SKM-1 (cell line): ENCODE data around the gene PSMB11.
"Not testable (repeated sequence)": the region's sequence is repeated elsewhere in the genome, so short reads cannot be mapped to it uniquely, and the experiment has no call there.

ENCODE experiments used
- DNase-seq: peaks from one replicate; lab custom pipeline; 2025; ENCODE audit not compliant: unreplicated experiment; lab: John Stamatoyannopoulos, UW

Gene PSMB11, protein sequence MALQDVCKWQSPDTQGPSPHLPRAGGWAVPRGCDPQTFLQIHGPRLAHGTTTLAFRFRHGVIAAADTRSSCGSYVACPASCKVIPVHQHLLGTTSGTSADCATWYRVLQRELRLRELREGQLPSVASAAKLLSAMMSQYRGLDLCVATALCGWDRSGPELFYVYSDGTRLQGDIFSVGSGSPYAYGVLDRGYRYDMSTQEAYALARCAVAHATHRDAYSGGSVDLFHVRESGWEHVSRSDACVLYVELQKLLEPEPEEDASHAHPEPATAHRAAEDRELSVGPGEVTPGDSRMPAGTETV

DNA sequence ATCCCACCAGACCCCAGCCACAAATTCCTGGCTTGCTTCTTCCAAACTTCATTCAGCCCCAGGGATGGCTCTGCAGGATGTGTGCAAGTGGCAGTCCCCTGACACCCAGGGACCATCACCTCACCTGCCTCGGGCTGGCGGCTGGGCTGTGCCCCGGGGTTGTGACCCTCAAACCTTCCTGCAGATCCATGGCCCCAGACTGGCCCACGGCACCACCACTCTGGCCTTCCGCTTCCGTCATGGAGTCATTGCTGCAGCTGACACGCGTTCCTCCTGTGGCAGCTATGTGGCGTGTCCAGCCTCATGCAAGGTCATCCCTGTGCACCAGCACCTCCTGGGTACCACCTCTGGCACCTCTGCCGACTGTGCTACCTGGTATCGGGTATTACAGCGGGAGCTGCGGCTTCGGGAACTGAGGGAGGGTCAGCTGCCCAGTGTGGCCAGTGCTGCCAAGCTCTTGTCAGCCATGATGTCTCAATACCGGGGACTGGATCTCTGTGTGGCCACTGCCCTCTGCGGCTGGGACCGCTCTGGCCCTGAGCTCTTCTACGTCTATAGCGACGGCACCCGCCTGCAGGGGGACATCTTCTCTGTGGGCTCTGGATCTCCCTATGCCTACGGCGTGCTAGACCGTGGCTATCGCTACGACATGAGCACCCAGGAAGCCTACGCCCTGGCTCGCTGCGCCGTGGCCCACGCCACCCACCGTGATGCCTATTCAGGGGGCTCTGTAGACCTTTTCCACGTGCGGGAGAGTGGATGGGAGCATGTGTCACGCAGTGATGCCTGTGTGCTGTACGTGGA lies at the start of gene PSMB11:
TSS of gene PSMB11 (plus strand) at position 51 of the 804 bp plus-strand sequence. CDS start at position 65, 14 bp downstream.
- no peak for DNase-seq

DNA sequence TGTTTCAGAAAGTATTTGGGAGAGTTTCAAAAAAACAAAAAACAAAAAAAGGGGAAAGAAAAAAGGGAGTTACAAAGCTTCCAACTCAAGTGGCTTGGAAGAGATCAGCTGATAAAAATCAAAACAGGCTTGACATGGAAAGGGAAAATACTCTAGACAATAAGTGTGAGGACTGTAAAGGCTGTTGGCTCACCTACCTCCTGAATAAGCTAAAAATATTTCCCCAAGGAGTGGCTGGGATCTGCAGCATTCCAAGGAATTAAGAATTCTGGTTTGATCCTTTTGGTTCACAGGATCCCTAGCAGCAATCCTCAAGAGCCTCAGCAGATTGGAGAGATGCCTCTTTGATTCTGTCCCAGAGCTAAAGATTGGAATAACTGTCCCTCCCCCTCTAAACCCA lies 48.5 kb upstream of the PSMB11 start:
- no peak for DNase-seq

DNA sequence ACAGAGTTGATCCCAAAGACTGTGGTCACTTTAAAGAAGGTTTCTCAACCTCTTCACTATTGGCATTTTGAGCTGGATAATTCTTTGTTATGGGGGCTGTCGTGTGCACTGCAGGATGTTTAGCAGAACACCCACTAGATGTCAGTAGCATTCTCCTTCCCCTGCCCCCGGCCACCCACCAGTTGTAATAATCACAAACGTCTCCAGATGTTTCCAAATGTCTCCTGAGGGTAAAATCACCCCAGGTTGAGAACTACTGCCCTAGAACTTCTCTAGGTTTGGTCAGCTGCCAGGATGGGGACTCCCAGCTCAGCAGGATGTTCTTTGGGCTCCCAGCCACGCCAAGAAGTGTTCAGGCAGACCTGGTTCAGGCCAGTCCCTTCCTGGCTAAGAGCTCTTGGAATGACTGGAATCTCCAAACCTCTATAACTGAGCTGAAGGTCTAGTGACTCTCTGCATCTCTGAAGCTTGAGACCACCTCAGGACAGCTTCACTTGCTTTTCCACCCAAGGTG lies 47.2 kb upstream of the PSMB11 start:
- no peak for DNase-seq

DNA sequence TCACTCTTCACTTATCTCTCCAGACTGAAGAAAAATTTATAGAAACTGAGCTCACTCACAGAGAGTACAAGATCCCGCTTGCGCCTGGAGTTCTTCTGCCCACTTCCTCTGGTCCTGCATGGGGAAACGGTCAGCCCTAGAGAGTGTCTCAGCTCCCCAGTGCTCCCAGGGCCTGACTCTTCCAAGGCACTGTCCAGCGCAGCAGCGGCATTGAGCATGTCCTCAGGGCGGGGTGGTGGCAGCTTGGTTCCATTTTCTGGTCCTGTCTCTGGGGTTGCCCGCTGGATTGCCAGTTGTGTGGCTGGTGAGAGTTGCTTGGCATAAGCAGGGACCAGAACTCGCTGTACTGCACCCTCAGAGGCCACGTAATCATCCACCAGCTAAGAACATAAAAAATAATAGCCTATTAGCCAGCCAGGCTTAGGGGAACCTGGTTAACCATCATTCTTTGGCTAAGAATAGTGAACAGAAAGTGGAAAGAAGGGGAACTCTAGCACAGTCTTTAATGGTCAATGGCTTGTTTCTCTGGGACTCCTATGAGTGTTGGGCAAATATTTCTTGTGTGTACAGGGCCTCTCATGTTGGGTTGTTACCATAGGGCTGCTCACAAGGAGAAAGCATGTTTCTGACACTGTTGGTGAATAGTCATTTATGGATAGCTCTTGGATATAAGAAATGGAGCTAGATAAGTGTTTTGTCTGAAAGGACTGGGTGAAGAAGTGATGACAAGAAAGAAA lies 46.0 kb upstream of the PSMB11 start:
- DNase-seq, result no peak

DNA sequence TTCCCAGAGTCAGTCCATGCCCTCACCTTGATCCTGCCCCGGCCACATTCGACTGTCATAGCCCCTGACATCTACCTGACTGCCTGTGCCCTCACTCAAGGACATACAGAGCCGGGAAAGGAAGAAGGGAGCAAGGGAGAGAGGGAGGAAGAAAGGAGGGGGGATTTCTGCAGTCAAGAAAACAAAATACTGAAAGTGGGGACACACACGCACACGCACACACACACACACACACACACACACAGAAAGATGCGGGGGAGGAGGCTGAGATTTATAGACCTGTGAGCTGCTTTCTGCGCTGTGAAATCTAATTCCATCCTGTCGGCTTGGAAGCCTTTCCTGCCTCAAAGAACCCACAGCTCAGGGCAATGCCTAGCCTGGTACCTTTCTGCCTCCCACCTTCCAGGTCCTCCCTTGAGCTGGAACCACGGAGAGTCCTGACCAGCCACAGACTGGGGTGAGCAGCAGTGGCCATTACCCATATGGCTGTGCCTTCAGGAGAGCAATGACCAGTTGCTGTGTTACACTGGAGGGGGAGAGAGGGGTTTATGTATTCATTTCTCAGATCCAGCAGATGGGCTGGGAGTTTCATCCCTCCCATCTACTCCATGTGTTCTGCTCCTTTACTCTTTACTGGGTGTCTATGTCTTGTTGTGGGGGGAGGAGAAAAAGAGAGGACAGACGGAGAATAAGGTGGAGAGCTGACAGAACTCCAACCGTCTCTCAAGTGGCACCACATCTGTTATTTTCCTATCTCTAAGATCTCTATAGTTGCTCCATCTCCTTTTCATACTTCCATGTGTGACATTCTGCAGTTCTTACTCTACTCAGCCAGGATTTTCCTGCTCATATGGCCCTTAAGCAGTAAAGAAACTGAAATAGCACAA lies 45.0 kb upstream of the PSMB11 start:
- no peak for DNase-seq

DNA sequence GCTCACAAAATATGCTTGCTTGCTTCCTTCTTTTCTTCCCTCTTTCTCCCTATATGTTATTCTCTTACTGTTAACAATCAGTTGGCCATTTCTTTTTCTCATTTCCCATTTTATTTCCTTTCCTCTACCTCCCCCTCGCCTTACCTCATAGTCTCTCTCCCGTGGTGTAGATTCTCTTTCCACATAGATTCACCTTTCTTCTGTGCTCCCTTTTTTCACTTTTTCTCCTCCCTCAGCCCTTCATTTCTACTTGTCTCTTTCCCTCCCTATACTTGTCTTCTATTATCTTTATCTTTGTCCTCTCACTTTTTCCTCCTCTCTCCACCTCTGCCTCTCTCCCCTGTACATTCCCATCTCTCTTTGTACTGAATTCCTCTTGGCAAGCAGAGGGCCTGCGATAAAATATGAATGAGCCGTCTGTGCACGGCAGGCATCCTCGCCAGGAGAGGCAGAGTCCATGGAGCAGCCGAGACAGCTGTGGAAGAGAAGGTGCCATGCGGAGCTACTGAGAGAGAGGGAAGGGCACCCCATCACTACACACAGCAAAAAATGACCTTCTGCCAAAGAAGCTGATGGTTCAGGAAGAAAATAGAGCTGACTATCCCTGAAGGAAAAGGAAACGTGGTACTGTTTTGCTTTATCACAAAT lies 44.2 kb upstream of the PSMB11 start:
- DNase-seq, result no peak

DNA sequence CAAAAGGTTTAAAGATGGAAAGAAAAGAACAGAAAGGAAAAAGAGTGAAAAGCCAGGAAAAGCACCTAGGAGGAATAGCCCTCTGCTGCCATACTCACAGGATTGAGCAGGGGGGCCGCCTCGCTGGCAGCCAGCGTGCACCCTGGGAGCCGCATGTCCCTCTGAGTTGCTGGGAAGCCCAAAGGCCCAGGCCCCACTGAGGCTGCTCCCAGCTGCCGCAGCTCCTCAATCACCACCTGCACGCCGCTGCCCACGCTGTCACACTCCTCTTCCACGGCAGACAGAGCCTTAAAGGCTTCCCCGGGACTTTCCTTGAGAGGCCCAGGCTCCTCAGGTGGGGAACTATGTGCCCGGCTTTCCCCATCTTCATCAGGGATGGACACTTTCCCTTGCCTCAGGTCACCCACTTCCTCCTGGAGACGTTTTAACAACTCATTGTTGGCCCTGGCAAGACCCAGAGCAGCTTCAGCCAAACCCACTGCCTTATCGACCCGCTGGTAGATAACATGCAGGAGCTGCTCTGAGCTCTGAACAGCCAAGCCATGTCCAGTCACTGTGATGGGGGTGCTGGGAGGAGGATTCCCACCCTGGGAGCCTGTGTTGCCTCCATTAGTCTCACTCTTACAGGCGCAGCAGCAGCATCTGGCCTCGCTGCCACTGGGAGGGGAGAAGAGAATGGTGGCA lies 43.5 kb upstream of the PSMB11 start:
- DNase-seq, result no peak

DNA sequence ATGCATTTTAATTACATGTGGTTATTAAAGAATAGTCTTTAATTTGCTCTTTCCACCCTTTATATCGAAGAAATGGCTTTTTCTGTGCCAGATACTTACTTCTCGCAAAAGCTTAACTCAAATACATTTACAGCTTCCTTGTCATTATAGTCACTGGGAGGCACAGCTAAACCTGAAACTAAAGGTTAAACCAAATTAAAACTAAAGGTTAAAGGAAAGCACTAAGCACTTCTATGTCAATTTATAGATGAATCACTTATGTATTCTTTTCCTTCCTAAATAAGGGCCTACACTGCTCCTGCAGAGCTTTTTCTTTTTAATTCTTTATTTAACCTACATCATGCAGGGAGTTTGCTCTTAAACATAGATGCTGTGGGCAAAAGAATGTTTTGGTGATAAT lies 41.2 kb upstream of the PSMB11 start:
- no peak for DNase-seq

DNA sequence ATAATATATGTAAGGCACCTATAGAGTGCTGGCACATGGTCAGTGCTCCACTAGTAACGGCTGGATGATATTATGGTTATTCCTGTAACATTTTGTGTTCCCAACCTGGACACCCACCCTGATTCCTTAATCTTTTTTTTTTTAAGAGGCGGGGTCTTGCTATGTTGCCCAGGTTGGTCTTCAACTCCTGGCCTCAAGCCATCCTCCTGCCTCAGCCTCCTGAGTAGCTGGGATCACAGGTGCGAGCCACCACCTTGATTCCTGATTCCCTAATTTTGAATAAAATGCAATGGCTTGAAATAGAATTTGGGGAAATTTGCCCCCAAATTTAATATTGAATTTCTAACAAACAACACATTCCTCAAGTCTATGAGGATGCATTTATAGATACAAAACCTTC lies 39.4 kb upstream of the PSMB11 start:
- no peak for DNase-seq

DNA sequence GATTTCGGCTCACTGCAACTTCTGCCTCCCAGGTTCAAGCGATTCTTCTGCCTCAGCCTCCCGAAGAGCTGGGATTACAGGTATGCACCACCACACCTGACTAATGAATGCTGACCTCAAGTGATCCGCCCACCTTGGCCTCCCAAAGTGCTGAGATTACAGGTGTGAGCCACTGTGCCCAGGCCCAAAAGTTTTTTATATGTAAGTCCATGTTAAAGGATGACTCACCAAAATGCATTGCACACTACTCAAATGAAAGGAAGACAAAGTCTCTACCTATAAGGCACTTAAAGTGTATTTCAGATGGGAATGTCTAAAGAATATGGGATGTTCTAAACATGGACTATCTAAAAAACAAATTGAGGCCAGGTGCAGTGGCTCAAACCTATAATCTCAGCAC lies 37.7 kb upstream of the PSMB11 start:
- not testable (repeated sequence) for DNase-seq

DNA sequence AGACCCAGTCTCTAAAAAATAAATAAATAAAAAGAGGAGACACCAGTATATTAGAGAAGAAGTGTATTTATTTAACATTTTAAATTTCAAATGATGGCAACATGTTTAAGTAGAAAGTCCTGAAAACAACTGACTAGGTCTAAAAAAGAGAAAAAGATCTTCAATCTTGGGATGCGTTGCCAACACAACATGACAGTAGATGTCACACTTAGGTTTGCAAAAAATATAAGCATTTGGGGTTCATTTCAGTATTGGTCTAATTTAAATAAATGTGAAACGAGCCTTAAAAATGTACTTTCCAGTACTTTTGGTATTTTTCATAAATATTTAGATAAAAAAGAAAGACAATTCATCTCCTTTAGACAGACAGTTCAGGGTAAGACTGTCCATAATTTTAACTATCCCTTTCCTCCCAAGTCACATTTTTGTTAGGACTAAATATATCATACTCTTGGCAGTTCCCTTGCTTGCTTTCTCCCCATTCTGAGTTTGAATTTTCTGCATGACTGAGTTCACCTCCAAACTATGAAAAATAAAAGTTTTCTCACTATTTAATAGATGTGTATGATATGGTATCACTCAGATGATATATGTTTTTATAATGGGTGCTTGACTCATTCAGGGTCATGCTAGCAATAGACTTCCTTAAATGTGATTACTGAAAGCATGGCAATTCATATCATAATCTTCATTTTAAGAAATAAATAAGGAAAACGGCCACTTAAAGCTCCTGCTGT lies 36.4 kb upstream of the PSMB11 start:
- no peak for DNase-seq

DNA sequence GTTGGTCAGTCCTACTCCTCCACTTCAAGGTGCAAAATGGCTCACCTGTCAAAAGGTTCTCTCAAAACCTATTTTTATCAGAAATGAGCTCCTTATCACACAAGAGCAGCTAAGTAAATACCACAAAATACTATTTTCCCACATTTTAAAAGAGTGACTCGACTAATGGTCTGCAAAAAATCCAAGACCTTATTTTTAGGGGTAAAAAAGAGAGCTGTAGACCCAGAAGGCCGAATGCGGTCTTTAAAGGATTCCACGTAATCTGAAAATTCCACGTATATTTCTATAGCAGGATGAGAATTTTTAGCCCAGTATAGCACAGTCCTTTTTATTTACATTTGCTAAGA lies 35.9 kb upstream of the PSMB11 start:
- DNase-seq, result no peak

DNA sequence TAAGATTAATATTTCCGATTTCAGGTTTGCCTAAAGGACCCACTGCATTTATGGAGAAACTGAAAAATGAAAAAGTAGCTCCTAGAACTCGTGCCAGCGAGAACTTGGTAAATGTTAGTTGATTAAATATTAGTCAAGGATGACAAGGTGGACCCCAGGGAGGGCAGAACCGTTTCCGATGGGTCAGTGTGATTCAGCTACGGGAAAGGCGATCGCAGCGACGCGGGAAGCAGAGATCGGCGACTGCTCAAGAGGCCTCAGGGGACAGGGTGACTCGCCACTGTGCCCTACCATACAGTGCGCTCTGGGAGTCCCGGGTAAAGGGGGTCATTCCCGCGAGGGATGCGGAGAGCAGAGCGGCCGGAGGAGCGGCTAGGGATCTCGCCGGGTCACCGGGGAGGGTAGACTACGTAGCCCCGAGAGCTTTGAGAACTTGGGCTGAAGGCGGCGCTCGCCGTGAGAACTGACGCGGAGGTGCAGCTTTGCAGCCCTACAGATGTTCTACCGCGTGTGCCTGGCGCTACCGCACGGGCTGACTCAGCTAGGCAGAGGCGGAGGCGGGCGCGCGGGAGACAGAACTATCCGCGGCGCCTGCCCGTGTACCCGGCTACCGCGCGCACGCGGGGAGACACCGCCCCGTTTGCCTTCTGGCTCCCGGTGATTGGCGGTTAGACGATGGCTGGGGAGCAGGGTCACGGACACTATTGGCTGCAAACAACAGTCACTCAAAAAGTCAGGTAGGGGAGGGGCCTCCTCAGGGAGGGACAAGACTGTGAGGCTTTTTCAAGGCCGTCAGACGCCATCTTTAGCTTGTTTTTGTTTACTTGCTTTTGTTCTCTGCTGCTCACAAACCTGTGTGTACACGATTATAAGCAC lies 35.2 kb upstream of the PSMB11 start:
- peak; percentile 69 for DNase-seq

DNA sequence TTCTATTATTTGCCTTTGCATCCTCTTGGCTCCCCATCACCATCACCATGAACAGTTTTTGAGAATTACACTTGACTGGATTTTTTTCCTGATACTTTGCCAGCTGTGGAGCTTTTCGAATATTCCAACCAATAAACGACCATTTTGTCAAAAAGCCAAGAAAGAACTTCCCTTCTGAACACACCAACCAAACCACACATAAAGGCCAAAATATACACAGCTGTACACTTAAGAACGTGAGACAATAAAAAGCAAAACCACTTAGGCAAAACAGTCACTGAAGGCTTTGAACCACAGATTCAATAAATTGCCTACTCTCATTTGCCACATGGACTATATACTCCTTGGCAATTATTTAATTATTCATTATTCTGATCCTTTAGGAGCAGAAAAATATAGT lies 33.2 kb upstream of the PSMB11 start:
- no peak for DNase-seq

DNA sequence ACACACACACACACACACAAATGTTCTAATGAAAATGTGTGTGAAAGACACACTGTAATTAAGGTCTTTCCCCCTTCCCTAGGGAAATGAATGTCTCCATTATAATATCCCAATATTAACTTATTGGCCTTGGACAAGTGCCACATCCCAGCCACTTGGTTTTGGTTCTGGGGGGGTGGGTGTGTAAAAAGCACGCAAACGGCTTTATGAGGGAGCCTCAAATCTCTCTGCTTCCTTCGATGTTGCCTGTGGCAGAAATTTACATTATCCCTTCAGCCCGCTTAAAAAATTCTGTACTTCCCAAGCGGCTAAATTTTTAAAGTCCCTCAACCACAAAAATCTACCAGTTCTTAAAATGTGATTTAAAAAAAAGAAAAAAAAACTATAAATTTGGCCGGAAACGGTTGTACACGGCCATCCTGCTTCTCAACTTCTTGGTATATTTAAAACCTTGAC lies 32.5 kb upstream of the PSMB11 start:
- DNase-seq, result no peak

DNA sequence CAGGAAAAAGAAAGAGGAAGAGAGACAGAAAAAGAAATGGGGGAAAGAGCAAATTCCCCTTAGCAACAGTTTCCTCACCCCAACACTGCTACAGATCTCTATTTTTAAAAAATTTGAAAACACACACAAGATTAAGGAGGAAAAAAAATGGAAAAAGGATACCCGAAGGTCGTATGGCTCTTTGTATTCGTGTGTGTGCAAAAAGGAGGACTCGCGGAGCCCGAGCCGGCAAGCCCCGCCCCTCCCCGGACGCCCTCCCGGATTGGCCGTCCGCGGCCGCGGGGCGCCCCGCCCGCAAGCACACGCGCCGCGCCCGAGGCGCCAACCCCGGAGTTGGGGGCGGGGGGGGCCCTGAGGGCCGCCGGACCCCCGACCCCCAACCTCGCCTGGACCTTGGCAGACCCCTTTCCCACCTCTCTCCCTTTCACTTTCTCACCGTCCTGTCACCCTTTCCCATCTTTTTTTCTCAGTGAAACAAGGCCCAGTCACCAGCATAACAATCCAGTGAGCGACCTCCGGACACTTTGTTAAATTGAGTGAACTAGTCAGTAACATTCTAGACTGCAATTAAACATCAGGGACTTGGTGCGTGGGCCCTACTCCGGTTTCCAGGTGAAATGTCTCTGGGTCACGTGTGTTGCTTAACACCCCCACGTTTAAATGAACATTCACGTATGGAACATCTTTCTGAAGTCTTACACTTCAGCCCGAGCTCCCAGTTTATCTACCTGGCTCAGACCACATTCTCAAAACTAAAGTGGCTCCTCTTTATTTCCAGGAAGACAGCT lies 31.9 kb upstream of the PSMB11 start, which contains the start of gene C14orf93:
TSS of gene C14orf93 (minus strand) at position 205 of the 788 bp plus-strand sequence. CDS start 11,120 bp downstream, outside the sequence.
- DNase-seq, result peak; percentile 25
